ENCODE measurements around the gene CARNS1.
"Not testable (repeated sequence)": the region's sequence is repeated elsewhere in the genome, so short reads cannot be mapped to it uniquely, and the experiment has no call there.

The CARNS1 gene

GRCh38 chr11:67421430-67422031, 6.1 kb downstream of the CARNS1 start:
- Mint-ChIP-seq H3K27ac (peak overlapping the region; percentile 87), H3K4me1 (ENCODE audit: low read depth) (peaks cover 39% of the 10 kb centered on the region), H3K9me3 (ENCODE audit: low read depth) (no peaks in the 10 kb centered on the region)

GRCh38 chr11:67422891-67423290, 7.4 kb downstream of the CARNS1 start:
- Mint-ChIP-seq H3K4me1 (ENCODE audit: low read depth) (peaks cover 36% of the 10 kb centered on the region), H3K27me3 (no peaks in the 10 kb centered on the region), H3K4me3 (no peak overlapping the region), H3K27ac (no peak overlapping the region), H3K36me3 (no peaks in the 10 kb centered on the region), H3K9me3 (ENCODE audit: low read depth) (no peaks in the 10 kb centered on the region)

More at GRCh38 chr11:67421430-67422031, 6.1 kb downstream of the CARNS1 start:
- Mint-ChIP-seq H3K4me3 (peak overlapping the region; percentile 73), H3K27me3 (no peaks in the 10 kb centered on the region), H3K36me3 (no peaks in the 10 kb centered on the region)

- no peaks in the 10 kb centered on the region for H3K36me3 Mint-ChIP-seq
- H3K4me1 Mint-ChIP-seq (ENCODE audit: low read depth) = peaks cover 34% of the 10 kb centered on the region
- no peaks in the 10 kb centered on the region for H3K27me3 Mint-ChIP-seq
- H3K4me3 Mint-ChIP-seq = no peak overlapping the region
- H3K9me3 Mint-ChIP-seq (ENCODE audit: low read depth) = no peaks in the 10 kb centered on the region
- no peak overlapping the region for H3K27ac Mint-ChIP-seq
These were observed 8.0 kb downstream of the CARNS1 start for GRCh38 chr11:67423466-67423865.

- Mint-ChIP-seq H3K4me3 (no peak overlapping the region), H3K27me3 (no peaks in the 10 kb centered on the region)
These were observed 8.6 kb downstream of the CARNS1 start for GRCh38 chr11:67423891-67424613.

GRCh38 chr11:67427364-67427859, 11.9 kb downstream of the CARNS1 start:
- peaks cover 46% of the 10 kb centered on the region for H3K4me1 Mint-ChIP-seq (ENCODE audit: low read depth)
- H3K36me3 Mint-ChIP-seq; H3K9me3 Mint-ChIP-seq (ENCODE audit: low read depth); H3K27me3 Mint-ChIP-seq: not testable (repeated sequence)
- peak overlapping the region; percentile 96 for H3K27ac Mint-ChIP-seq
- H3K4me3 Mint-ChIP-seq = peak overlapping the region; percentile 97

More at GRCh38 chr11:67423891-67424613, 8.6 kb downstream of the CARNS1 start:
- H3K4me1 Mint-ChIP-seq (ENCODE audit: low read depth) = peaks cover 35% of the 10 kb centered on the region
- H3K36me3 Mint-ChIP-seq = no peaks in the 10 kb centered on the region
- no peak overlapping the region for H3K27ac Mint-ChIP-seq
- no peaks in the 10 kb centered on the region for H3K9me3 Mint-ChIP-seq (ENCODE audit: low read depth)

- Mint-ChIP-seq H3K27me3 (no peaks in the 10 kb centered on the region), H3K4me1 (ENCODE audit: low read depth) (peaks cover 49% of the 10 kb centered on the region), H3K36me3 (no peaks in the 10 kb centered on the region), H3K27ac (peak within 1 kb of the TSS; percentile 96), H3K4me3 (peak within 1 kb of the TSS; percentile 97), H3K9me3 (ENCODE audit: low read depth) (no peaks in the 10 kb centered on the region)
These were observed 12.8 kb downstream of the CARNS1 start, which contains the start of gene RPS6KB2 for GRCh38 chr11:67428052-67429001. Gene RPS6KB2, plus strand, starts transcription at chr11:67428494. Its CDS starts 52 bp downstream, at chr11:67428546.

- Mint-ChIP-seq H3K4me1 (ENCODE audit: low read depth) (peaks cover 56% of the 10 kb centered on the region), H3K9me3 (ENCODE audit: low read depth) (no peaks in the 10 kb centered on the region), H3K36me3 (no peaks in the 10 kb centered on the region), H3K27ac (peak overlapping the region; percentile 90), H3K27me3 (no peaks in the 10 kb centered on the region), H3K4me3 (peak overlapping the region; percentile 97)
These were observed 13.7 kb downstream of the CARNS1 start for GRCh38 chr11:67429038-67429668.

GRCh38 chr11:67429722-67430121, 14.2 kb downstream of the CARNS1 start:
- Mint-ChIP-seq H3K36me3 (no peaks in the 10 kb centered on the region), H3K27ac (peak overlapping the region; percentile 90), H3K27me3 (no peaks in the 10 kb centered on the region), H3K4me1 (ENCODE audit: low read depth) (peaks cover 55% of the 10 kb centered on the region), H3K4me3 (peak overlapping the region; percentile 97), H3K9me3 (ENCODE audit: low read depth) (no peaks in the 10 kb centered on the region)

- peak overlapping the region; percentile 55 for H3K27ac Mint-ChIP-seq
- H3K4me1 Mint-ChIP-seq (ENCODE audit: low read depth) = peaks cover 59% of the 10 kb centered on the region
- H3K9me3 Mint-ChIP-seq (ENCODE audit: low read depth) = no peaks in the 10 kb centered on the region
- peak overlapping the region; percentile 57 for H3K4me3 Mint-ChIP-seq
- H3K27me3 Mint-ChIP-seq = no peaks in the 10 kb centered on the region
- no peaks in the 10 kb centered on the region for H3K36me3 Mint-ChIP-seq
These were observed 16.1 kb downstream of the CARNS1 start for GRCh38 chr11:67431346-67432249.

GRCh38 chr11:67432655-67433349, 17.3 kb downstream of the CARNS1 start:
- H3K4me1 Mint-ChIP-seq (ENCODE audit: low read depth) = peaks cover 56% of the 10 kb centered on the region
- H3K36me3 Mint-ChIP-seq = no peaks in the 10 kb centered on the region
- no peaks in the 10 kb centered on the region for H3K27me3 Mint-ChIP-seq

GRCh38 chr11:67433536-67434394, 18.3 kb downstream of the CARNS1 start:
- no peaks in the 10 kb centered on the region for H3K9me3 Mint-ChIP-seq (ENCODE audit: low read depth)
- peak overlapping the region; percentile 84 for H3K27ac Mint-ChIP-seq
- peak overlapping the region; percentile 60 for H3K4me3 Mint-ChIP-seq
- no peaks in the 10 kb centered on the region for H3K27me3 Mint-ChIP-seq
- H3K4me1 Mint-ChIP-seq (ENCODE audit: low read depth) = peaks cover 54% of the 10 kb centered on the region
- no peaks in the 10 kb centered on the region for H3K36me3 Mint-ChIP-seq

More at GRCh38 chr11:67432655-67433349, 17.3 kb downstream of the CARNS1 start:
- no peaks in the 10 kb centered on the region for H3K9me3 Mint-ChIP-seq (ENCODE audit: low read depth)
- H3K4me3 Mint-ChIP-seq = peak overlapping the region; percentile 57
- peak overlapping the region; percentile 73 for H3K27ac Mint-ChIP-seq

- H3K27ac Mint-ChIP-seq = peak overlapping the region; percentile 84
- no peaks in the 10 kb centered on the region for H3K27me3 Mint-ChIP-seq
- peak overlapping the region; percentile 60 for H3K4me3 Mint-ChIP-seq
- H3K36me3 Mint-ChIP-seq = no peaks in the 10 kb centered on the region
- H3K4me1 Mint-ChIP-seq (ENCODE audit: low read depth) = peaks cover 54% of the 10 kb centered on the region
- H3K9me3 Mint-ChIP-seq (ENCODE audit: low read depth) = no peaks in the 10 kb centered on the region
These were observed 19.0 kb downstream of the CARNS1 start for GRCh38 chr11:67434395-67434881.

Measured in activated naive CD8-positive, alpha-beta T cell (primary cell).